Measurements from ENCODE around the gene AP5Z1.

DNA sequence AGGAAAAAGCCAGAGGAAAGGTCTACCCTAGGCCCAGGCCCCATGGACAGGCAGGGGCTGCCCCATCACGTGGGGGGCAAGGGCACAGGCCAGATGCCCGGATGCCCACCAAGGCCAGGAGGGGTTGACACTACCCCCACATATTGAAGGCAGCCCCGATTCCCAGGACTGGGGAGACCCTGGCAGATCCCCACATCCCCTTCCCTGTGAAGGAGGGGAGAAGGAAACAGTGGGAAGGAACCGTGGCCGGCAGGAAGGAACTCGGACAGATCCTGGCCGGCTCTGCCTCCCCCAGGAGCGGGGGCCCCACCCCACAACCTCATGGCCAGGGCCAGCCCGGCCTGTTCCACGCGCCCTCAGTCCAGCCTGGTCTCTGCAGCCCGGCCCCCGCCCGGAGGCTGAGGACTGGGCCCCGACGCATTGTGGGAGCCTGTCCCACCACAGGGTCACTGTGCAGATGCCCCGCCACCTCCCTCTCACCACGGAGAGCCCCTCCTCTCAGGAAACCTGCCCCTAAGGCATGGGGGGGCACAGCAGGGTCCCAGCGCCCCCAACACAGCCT is 45.1 kb downstream of the AP5Z1 start:
- TF ChIP-seq, protein P1, sequence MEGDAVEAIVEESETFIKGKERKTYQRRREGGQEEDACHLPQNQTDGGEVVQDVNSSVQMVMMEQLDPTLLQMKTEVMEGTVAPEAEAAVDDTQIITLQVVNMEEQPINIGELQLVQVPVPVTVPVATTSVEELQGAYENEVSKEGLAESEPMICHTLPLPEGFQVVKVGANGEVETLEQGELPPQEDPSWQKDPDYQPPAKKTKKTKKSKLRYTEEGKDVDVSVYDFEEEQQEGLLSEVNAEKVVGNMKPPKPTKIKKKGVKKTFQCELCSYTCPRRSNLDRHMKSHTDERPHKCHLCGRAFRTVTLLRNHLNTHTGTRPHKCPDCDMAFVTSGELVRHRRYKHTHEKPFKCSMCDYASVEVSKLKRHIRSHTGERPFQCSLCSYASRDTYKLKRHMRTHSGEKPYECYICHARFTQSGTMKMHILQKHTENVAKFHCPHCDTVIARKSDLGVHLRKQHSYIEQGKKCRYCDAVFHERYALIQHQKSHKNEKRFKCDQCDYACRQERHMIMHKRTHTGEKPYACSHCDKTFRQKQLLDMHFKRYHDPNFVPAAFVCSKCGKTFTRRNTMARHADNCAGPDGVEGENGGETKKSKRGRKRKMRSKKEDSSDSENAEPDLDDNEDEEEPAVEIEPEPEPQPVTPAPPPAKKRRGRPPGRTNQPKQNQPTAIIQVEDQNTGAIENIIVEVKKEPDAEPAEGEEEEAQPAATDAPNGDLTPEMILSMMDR (IDR thresholded peaks at IDR 0.05), result no peak
- TF ChIP-seq EZH2 (IDR thresholded peaks at IDR 0.05; ENCODE audit: borderline replicate concordance, insufficient read depth, low read depth, low read length, poor library complexity, severe bottlenecking), result no peak

All from B cell (primary cell).